HG02981 (cell line): ENCODE data around the gene KRTAP20-3.

ENCODE experiments used
- ATAC-seq: cut with Tn5 transposase; IDR thresholded peaks from one replicate; pipeline ENCODE4 v1.9.1; 2021; ENCODE audit warnings: mild to moderate bottlenecking, moderate library complexity; ENCODE audit not compliant: unreplicated experiment

The KRTAP20-3 gene

GRCh38 chr21:30642564-30642963, at the start of gene KRTAP20-3:
TSS of gene KRTAP20-3 (plus strand) at chr21:30642864.
- ATAC-seq = no peak

- no peak for ATAC-seq
Measured at GRCh38 chr21:30598802-30599201, 43.9 kb upstream of the KRTAP20-3 start, which contains the start of gene KRTAP6-2. TSS of gene KRTAP6-2 (minus strand) at chr21:30598902. CDS start at chr21:30598874, 28 bp downstream.

- no peak for ATAC-seq
Measured at GRCh38 chr21:30600787-30601186, 41.9 kb upstream of the KRTAP20-3 start, which contains the start of gene KRTAP22-1. TSS of gene KRTAP22-1 (plus strand) at chr21:30601087.

GRCh38 chr21:30605968-30606367, 36.7 kb upstream of the KRTAP20-3 start:
- ATAC-seq = no peak

GRCh38 chr21:30612132-30612531, 30.5 kb upstream of the KRTAP20-3 start:
- ATAC-seq = no peak

- no peak for ATAC-seq
Measured at GRCh38 chr21:30613836-30614235, 28.8 kb upstream of the KRTAP20-3 start, which contains the start of gene KRTAP6-1. TSS of gene KRTAP6-1 (minus strand) at chr21:30613930. CDS start at chr21:30613904, 26 bp downstream.

- no peak for ATAC-seq
Measured at GRCh38 chr21:30615199-30615598, 27.5 kb upstream of the KRTAP20-3 start.

- ATAC-seq = no peak
Measured at GRCh38 chr21:30616125-30616524, 26.5 kb upstream of the KRTAP20-3 start, which contains the start of gene KRTAP20-1. TSS of gene KRTAP20-1 (plus strand) at chr21:30616425. CDS start at chr21:30616455, 30 bp downstream.

- no peak for ATAC-seq
Measured at GRCh38 chr21:30620080-30620479, 22.6 kb upstream of the KRTAP20-3 start.

GRCh38 chr21:30620522-30620921, 22.1 kb upstream of the KRTAP20-3 start, which contains the start of gene KRTAP20-4:
TSS of gene KRTAP20-4 (plus strand) at chr21:30620627.
- ATAC-seq = no peak

GRCh38 chr21:30623362-30623761, 19.3 kb upstream of the KRTAP20-3 start:
- no peak for ATAC-seq

- ATAC-seq = no peak
Measured at GRCh38 chr21:30625449-30626165, 17.1 kb upstream of the KRTAP20-3 start.

- ATAC-seq = no peak
Measured at GRCh38 chr21:30628109-30628508, 14.6 kb upstream of the KRTAP20-3 start.

- no peak for ATAC-seq
Measured at GRCh38 chr21:30629200-30629599, 13.5 kb upstream of the KRTAP20-3 start.

- ATAC-seq = no peak
Measured at GRCh38 chr21:30634906-30635305, 7.8 kb upstream of the KRTAP20-3 start, which contains the start of gene KRTAP20-2. TSS of gene KRTAP20-2 (plus strand) at chr21:30635206. CDS start at chr21:30635264, 58 bp downstream.

- no peak for ATAC-seq
Measured at GRCh38 chr21:30638686-30639085, 4.0 kb upstream of the KRTAP20-3 start.

- ATAC-seq = no peak
Measured at GRCh38 chr21:30646904-30647414, 4.3 kb downstream of the KRTAP20-3 start.

- no peak for ATAC-seq
Measured at GRCh38 chr21:30652891-30653290, 10.2 kb downstream of the KRTAP20-3 start.

- no peak for ATAC-seq
Measured at GRCh38 chr21:30668776-30669175, 26.1 kb downstream of the KRTAP20-3 start.

GRCh38 chr21:30672985-30673650, 30.5 kb downstream of the KRTAP20-3 start:
- ATAC-seq = no peak

GRCh38 chr21:30674312-30674711, 31.6 kb downstream of the KRTAP20-3 start:
- ATAC-seq = no peak
